Right lobe of liver (tissue), 6 donors: Measurements from ENCODE around the gene PEX13. TPM values are rescaled to one million over a fixed set of nuclear protein-coding genes. Genes with fewer than 3 reads are reported as not detected.
"Not testable (repeated sequence)": the region's sequence is repeated elsewhere in the genome, so short reads cannot be mapped to it uniquely, and the experiment has no call there.

Experiments
- ATAC-seq, 4 donors: fragments of 200-7000 bp; cut with Tn5 transposase; one replicate each; pipeline ENCODE4 v1.9.1; 2020; ENCODE audit warnings: mild to moderate bottlenecking in 4 of 4, moderate library complexity in 4 of 4
- DNase-seq, 3 donors: peaks; one replicate each; pipeline ENCODE4 v3.0.0-alpha.2; 2020
- H3K27ac ChIP-seq, 3 donors: fragments of 200-600 bp; one replicate each; pipeline ENCODE4 v1.8.0; 2022
- H3K27me3 ChIP-seq, 2 donors: fragments of 200-600 bp; one replicate each; pipeline ENCODE4 v1.8.0; 2022
- H3K36me3 ChIP-seq, 4 donors: fragments of 200-600 bp; sonication (generic) in 1 of 4; one replicate each; pipeline versions ENCODE4 v1.5.1 to v1.8.0; 2017 to 2022; ENCODE audit warnings: control low read depth in 1 of 4
- H3K4me1 ChIP-seq, 4 donors: fragments of 200-600 bp; sonication (generic) in 1 of 4; one replicate each; pipeline versions ENCODE4 v1.5.1 to v1.8.0; 2017 to 2022; ENCODE audit warnings: control low read depth in 1 of 4
- H3K4me3 ChIP-seq, 3 donors: fragments of 200-600 bp; one replicate each; pipeline ENCODE4 v1.8.0; 2022
- H3K9me3 ChIP-seq, 4 donors: fragments of 200-600 bp; sonication (generic) in 1 of 4; one replicate each; pipeline versions ENCODE4 v1.5.1 to v1.8.0; 2017 to 2022; ENCODE audit warnings: control low read depth in 1 of 4
- POLR2A ChIP-seq: fragments of 450-650 bp; IDR thresholded peaks from one replicate; pipeline ENCODE4 v1.6.1; 2017; ENCODE audit warnings: antibody characterized with exemption, mild to moderate bottlenecking
- WGBS: methylation state at CpG from one replicate; pipeline ENCODE4 v1.1.6; 2018; ENCODE audit warnings: low coverage, low lambda C conversion rate; ENCODE audit not compliant: insufficient coverage; ENCODE audit errors: missing lambda C conversion rate; 5-methylcytosine and 5-hydroxymethylcytosine counted together
- intact Hi-C, 2 donors: fragments of 100-400 bp; cut with DNase I; formaldehyde crosslinking; loops; one replicate each; pipeline versions ENCODE4 v1.11.2 to v1.14.1; 2022
- total RNA-seq, 6 experiments: library from RNA; depleted of rRNA in 2 of 6; stranded (reverse); fragments of >200 nt in 2 of 6; fragmentation: NEBNext Ultra II Directional in 3 of 6; extraction: Animal tissue kit (Norgen Biotek cat#: 25700) in 3 of 6; gene quantifications; one replicate each; pipeline versions ENCODE4 v1.1.0 to v1.2.4, GENCODE V29; 2016 to 2023
- TF ChIP-seq, protein P1 (sequence below), 4 donors: fragments of 200-600 bp in 3 of 4; fragments of 450-650 bp in 1 of 4; IDR thresholded peaks; one replicate each; pipeline versions ENCODE4 v1.5.1 to v1.8.0; 2016 to 2022; ENCODE audit warnings: antibody characterized with exemption in 4 of 4, mild to moderate bottlenecking in 2 of 4
- donor health status: DM: no; HTN: yes; CAD: no.
- donor health status: DM: no; HTN: no; CAD: no.
- donor health status: DM: no; HTN: no; CAD: no.
- donor health status: DM: no; HTN: yes; CAD: no.
- donor health status: DM: no; HTN: yes; CAD: no.

PEX13 gene
- total RNA-seq, 6 experiments from 2014 or later = 23.0 to 34.3 (median 26.3) TPM

DNA sequence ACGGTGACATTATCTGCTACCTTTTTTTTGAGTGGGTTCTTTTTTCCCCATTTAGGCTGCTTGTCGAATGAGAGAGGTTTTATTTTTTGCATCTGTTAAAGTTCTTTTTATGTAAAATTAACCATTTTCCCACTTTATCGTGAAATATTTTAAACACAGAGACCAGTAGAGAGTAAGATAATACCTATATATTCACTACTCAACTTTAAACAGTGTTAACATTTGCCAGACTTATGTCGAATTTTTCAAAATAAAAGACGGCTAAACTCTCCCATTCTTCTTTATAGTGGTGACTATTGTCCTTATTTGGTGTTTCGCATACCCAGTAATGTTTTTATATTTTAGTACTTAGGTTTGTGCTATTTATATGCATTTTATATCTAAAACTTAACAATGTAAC is 1.3 kb downstream of the PEX13 start:
- Histone ChIP-seq H3K4me3 (peak overlapping the region; percentile 73 to 95 (median 83)), H3K27me3 (no peaks in the 10 kb centered on the region), H3K36me3 (peaks cover 0 to 1% (median 0%) of the 10 kb centered on the region in 4 donors), H3K27ac (peak overlapping the region; percentile 90 to 95 (median 92)), H3K9me3 (no peaks in the 10 kb centered on the region), H3K4me1 (peaks cover 0 to 27% (median 4%) of the 10 kb centered on the region in 4 donors)
- DNase-seq = no peak
- no peak for ATAC-seq
- TF ChIP-seq, protein P1, sequence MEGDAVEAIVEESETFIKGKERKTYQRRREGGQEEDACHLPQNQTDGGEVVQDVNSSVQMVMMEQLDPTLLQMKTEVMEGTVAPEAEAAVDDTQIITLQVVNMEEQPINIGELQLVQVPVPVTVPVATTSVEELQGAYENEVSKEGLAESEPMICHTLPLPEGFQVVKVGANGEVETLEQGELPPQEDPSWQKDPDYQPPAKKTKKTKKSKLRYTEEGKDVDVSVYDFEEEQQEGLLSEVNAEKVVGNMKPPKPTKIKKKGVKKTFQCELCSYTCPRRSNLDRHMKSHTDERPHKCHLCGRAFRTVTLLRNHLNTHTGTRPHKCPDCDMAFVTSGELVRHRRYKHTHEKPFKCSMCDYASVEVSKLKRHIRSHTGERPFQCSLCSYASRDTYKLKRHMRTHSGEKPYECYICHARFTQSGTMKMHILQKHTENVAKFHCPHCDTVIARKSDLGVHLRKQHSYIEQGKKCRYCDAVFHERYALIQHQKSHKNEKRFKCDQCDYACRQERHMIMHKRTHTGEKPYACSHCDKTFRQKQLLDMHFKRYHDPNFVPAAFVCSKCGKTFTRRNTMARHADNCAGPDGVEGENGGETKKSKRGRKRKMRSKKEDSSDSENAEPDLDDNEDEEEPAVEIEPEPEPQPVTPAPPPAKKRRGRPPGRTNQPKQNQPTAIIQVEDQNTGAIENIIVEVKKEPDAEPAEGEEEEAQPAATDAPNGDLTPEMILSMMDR (IDR thresholded peaks at IDR 0.05) = no peak
- no peak for TF ChIP-seq POLR2A
- intact Hi-C loops = no loop called here
- WGBS = 13% methylated on average over 6 of the region's 6 CpGs

DNA sequence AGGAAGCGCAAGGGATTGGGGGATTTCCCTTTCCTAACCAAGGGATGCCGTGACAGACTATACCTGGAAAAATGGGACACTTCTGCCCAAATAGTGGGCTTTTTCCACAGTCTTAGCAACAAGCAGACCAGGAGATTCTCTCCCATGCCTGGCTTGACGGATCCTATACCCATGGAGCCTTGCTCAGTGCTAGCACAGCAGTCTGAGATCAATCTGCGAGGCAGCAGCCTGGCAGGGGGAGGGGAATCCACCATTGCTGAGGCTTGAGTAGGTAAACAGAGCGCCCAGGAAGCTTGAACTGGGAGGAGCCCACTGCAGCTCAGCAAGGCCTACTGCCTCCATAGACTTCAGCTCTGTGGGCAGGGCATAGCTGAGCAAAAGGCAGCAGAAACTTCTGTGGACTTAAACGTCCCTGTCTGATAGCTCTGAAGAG is 3.7 kb downstream of the PEX13 start:
- 89% methylated on average over 3 of the region's 6 CpGs for WGBS
- no peak overlapping the region for H3K4me3 ChIP-seq
- no peaks in the 10 kb centered on the region for H3K27me3 ChIP-seq
- peaks cover 0 to 18% (median 4%) of the 10 kb centered on the region in 4 donors for H3K4me1 ChIP-seq
- intact Hi-C loops = no loop called here
- DNase-seq (no peak), ATAC-seq (no peak)
- no peaks in the 10 kb centered on the region for H3K9me3 ChIP-seq
- H3K36me3 ChIP-seq = peaks cover 0 to 7% (median 2%) of the 10 kb centered on the region in 4 donors
- no peak for TF ChIP-seq POLR2A
- TF ChIP-seq, protein P1 (IDR thresholded peaks at IDR 0.05) = no peak
- H3K27ac ChIP-seq = no peak overlapping the region

DNA sequence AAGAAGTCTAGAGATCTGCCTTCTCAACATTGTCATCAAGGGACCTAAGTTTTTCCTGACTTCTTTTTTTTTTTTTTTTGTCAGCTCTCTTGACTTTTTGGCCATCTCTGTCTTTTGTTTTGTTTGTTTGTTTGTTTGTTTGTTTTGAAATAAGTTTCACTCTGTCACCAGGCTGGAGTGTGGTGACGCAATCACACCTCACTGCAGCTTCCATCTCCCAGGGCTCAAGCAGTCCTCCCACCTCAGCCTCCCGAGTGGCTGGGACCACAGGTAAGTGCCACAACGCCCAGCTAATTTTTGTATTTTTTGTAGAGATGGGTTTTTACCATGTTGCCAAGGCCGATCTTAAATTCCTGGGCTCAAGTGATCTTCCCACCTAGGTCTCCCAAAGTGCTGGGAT is 6.2 kb downstream of the PEX13 start:
- no peaks in the 10 kb centered on the region for H3K9me3 ChIP-seq
- ATAC-seq = no peak
- H3K27ac ChIP-seq = no peak overlapping the region
- intact Hi-C loops = no loop called here
- H3K36me3 ChIP-seq = peaks cover 0 to 7% (median 2%) of the 10 kb centered on the region in 4 donors
- no peak overlapping the region for H3K4me3 ChIP-seq
- 88% methylated on average over 3 of the region's 4 CpGs for WGBS
- no peaks in the 10 kb centered on the region for H3K27me3 ChIP-seq
- TF ChIP-seq POLR2A = no peak
- TF ChIP-seq, protein P1 (IDR thresholded peaks at IDR 0.05) = no peak
- peaks cover 0 to 14% (median 3%) of the 10 kb centered on the region in 4 donors for H3K4me1 ChIP-seq
- no peak for DNase-seq

DNA sequence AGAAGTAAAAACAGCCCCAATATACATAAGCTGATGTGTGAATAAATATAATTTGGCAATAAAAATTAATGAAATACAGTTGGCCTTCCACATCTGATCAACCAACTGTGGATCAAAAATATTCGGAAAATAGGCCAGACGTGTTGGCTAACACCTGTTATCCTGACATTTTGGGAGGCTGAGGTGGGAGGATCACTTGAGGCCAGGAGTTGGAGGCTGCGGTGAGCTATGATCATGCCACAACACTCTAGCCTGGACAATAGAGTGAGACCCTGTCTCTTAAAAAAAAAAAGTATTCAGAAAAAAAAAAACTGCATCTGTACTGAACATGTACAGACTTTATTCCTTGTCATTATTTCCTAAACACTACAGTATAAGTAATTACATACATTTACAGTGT is 12.0 kb downstream of the PEX13 start:
- DNase-seq = no peak
- 84% methylated on average over 3 of the region's 3 CpGs for WGBS
- Histone ChIP-seq H3K4me3 (no peak overlapping the region), H3K4me1 (no peaks in the 10 kb centered on the region), H3K27ac (no peak overlapping the region), H3K36me3 (peaks cover 0 to 33% (median 11%) of the 10 kb centered on the region in 4 donors), H3K9me3 (no peaks in the 10 kb centered on the region), H3K27me3 (no peaks in the 10 kb centered on the region)
- intact Hi-C loops = no loop called here
- TF ChIP-seq POLR2A = no peak
- ATAC-seq = no peak

DNA sequence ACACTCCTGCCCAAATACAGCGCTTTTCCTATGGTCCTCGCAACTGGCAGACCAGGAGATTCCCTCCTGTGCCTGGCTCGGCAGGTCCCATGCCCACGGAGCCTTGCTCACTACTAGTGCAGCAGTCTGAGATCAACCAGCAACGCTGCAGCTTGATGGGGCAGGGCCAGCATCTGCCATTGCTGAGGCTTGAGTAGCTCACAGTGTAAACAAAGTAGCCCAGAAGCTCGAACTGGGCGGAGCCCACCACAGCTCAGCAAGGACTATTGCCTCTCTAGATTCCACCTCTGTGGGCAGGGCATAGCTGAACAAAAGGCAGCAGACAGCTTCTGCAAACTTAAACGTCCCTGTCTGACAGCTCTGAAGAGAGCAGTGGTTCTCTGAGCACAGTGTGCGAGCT is 17.1 kb downstream of the PEX13 start:
- WGBS = no CpG with 5 or more reads among the region's 9 CpGs
- H3K27ac ChIP-seq, H3K9me3 ChIP-seq, DNase-seq, H3K4me3 ChIP-seq, H3K4me1 ChIP-seq, H3K27me3 ChIP-seq, ATAC-seq, intact Hi-C loops: not testable (repeated sequence)
- peaks cover 0 to 44% (median 11%) of the 10 kb centered on the region in 4 donors for H3K36me3 ChIP-seq

DNA sequence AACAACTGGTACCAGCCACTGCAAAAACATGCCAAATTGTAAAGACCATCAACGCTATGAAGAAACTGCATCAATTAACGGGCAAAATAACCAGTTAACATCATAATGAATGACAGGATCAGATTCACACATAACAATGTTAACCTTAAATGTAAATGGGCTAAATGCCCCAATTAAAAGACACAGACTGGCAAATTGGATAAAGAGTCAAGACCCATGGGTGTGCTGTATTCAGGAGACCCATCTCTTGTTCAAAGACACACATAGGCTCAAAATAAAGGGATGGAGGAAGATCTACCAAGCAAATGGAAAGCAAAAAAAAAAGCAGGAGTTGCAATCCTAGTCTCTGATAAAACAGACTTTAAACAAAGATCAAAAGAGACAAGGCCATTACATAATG is 19.1 kb downstream of the PEX13 start:
- H3K27ac ChIP-seq, ATAC-seq, H3K4me3 ChIP-seq, H3K9me3 ChIP-seq, H3K4me1 ChIP-seq, intact Hi-C loops, DNase-seq, H3K27me3 ChIP-seq: not testable (repeated sequence)
- H3K36me3 ChIP-seq = peaks cover 0 to 37% (median 9%) of the 10 kb centered on the region in 4 donors
- 93% methylated on average over 2 of the region's 2 CpGs for WGBS
